ENCODE measurements around the gene PLCD3.
"Not testable (repeated sequence)": the region's sequence is repeated elsewhere in the genome, so short reads cannot be mapped to it uniquely, and the experiment has no call there.

PLCD3 gene

GRCh38 chr17:45132572-45133463, 503 bp upstream of the PLCD3 start:
- peak; percentile 96 for DNase-seq (ENCODE audit: low spot score)

- peak; percentile 77 for DNase-seq (ENCODE audit: low spot score)
These were observed 547 bp downstream of the PLCD3 start for GRCh38 chr17:45131616-45132319.

GRCh38 chr17:45130681-45131615, 1.4 kb downstream of the PLCD3 start:
- DNase-seq (ENCODE audit: low spot score), result no peak

GRCh38 chr17:45129940-45130680, 2.2 kb downstream of the PLCD3 start:
- DNase-seq (ENCODE audit: low spot score), result no peak

- no peak for DNase-seq (ENCODE audit: low spot score)
These were observed 2.8 kb downstream of the PLCD3 start for GRCh38 chr17:45129426-45129939.

- DNase-seq (ENCODE audit: low spot score), result no peak
These were observed 3.3 kb downstream of the PLCD3 start for GRCh38 chr17:45128989-45129388.

- no peak for DNase-seq (ENCODE audit: low spot score)
These were observed 4.0 kb downstream of the PLCD3 start for GRCh38 chr17:45128331-45128730.

GRCh38 chr17:45127548-45128300, 4.6 kb downstream of the PLCD3 start:
- DNase-seq (ENCODE audit: low spot score), result no peak

GRCh38 chr17:45127207-45127547, 5.1 kb downstream of the PLCD3 start:
- DNase-seq (ENCODE audit: low spot score), result no peak

- DNase-seq (ENCODE audit: low spot score), result no peak
These were observed 6.8 kb downstream of the PLCD3 start for GRCh38 chr17:45125509-45125908.

- DNase-seq (ENCODE audit: low spot score), result not testable (repeated sequence)
These were observed 7.6 kb downstream of the PLCD3 start for GRCh38 chr17:45124797-45125122.

GRCh38 chr17:45123930-45124796, 8.2 kb downstream of the PLCD3 start:
- DNase-seq (ENCODE audit: low spot score), result no peak

GRCh38 chr17:45123076-45123770, 9.1 kb downstream of the PLCD3 start:
- DNase-seq (ENCODE audit: low spot score), result no peak

- DNase-seq (ENCODE audit: low spot score), result no peak
These were observed 11.3 kb downstream of the PLCD3 start for GRCh38 chr17:45121055-45121454.

- no peak for DNase-seq (ENCODE audit: low spot score)
These were observed 11.8 kb downstream of the PLCD3 start for GRCh38 chr17:45120558-45120957.

GRCh38 chr17:45119964-45120363, 12.4 kb downstream of the PLCD3 start:
- DNase-seq (ENCODE audit: low spot score), result no peak

GRCh38 chr17:45118691-45119090, 13.6 kb downstream of the PLCD3 start:
- no peak for DNase-seq (ENCODE audit: low spot score)

GRCh38 chr17:45117848-45118646, 14.3 kb downstream of the PLCD3 start:
- DNase-seq (ENCODE audit: low spot score), result no peak

Data from HuH-7 (cell line).